Esophagus muscularis mucosa (tissue), 3 donors: Measurements from ENCODE around the gene JARID2.

Experiments used
- CTCF ChIP-seq, 3 experiments: fragments of 200-600 bp in 2 of 3; fragments of 450-650 bp in 1 of 3; sonication (generic) in 2 of 3; IDR thresholded peaks; one replicate each; pipeline ENCODE4 v1.5.1; 2017 to 2019; ENCODE audit warnings: antibody characterized with exemption in 3 of 3, mild to moderate bottlenecking in 2 of 3, moderate library complexity in 1 of 3
- POLR2A ChIP-seq: fragments of 450-650 bp; IDR thresholded peaks from one replicate; pipeline ENCODE4 v1.6.1; 2017; ENCODE audit warnings: antibody characterized with exemption, moderate library complexity, mild to moderate bottlenecking, low read depth

GRCh38 chr6:15453622-15454021, 207.8 kb downstream of the JARID2 start:
- no peak for TF ChIP-seq CTCF (IDR thresholded peaks at IDR 0.05)
- no peak for TF ChIP-seq POLR2A
